Measurements from ENCODE around the gene SNW1. TPM values are rescaled to one million over a fixed set of nuclear protein-coding genes. Genes with fewer than 3 reads are reported as not detected.
"Not testable (repeated sequence)": the region's sequence is repeated elsewhere in the genome, so short reads cannot be mapped to it uniquely, and the experiment has no call there.

Gene SNW1
- total RNA-seq, 2 experiments from 2014 or later: 94.4 to 100 TPM

- DNase-seq: no peak
- CTCF ChIA-PET: no interaction called here
- Mint-ChIP-seq H3K4me3 (no peak overlapping the region), H3K36me3 (ENCODE audit: low read depth) (no peaks in the 10 kb centered on the region), H3K4me1 (ENCODE audit: low read depth) (no peaks in the 10 kb centered on the region), H3K9me3 (ENCODE audit: insufficient read depth) (no peaks in the 10 kb centered on the region), H3K27me3 (ENCODE audit: low read depth) (peaks cover 15% of the 10 kb centered on the region), H3K27ac (no peak overlapping the region)
- POLR2A ChIA-PET: interaction anchor here (1.0 kb wide), 1 partner anchor 29 kb away, joined by 3 read pairs; the partner anchor contains the start of gene SNW1
- no peak for ATAC-seq
Observed at GRCh38 chr14:77790566-77791224, 29.7 kb upstream of the SNW1 start.

GRCh38 chr14:77786148-77786547, 25.2 kb upstream of the SNW1 start:
- ATAC-seq (no peak), DNase-seq (no peak)
- H3K27me3 Mint-ChIP-seq (ENCODE audit: low read depth): peaks cover 5% of the 10 kb centered on the region
- no peak overlapping the region for H3K27ac Mint-ChIP-seq
- H3K9me3 Mint-ChIP-seq (ENCODE audit: insufficient read depth): no peaks in the 10 kb centered on the region
- ChIA-PET POLR2A (no interaction called here), CTCF (interaction anchor here (0.7 kb wide), 1 partner anchor 11 kb away, joined by 3 read pairs; no protein-coding TSS in a partner anchor)
- no peaks in the 10 kb centered on the region for H3K36me3 Mint-ChIP-seq (ENCODE audit: low read depth)
- H3K4me3 Mint-ChIP-seq: no peak overlapping the region
- no peaks in the 10 kb centered on the region for H3K4me1 Mint-ChIP-seq (ENCODE audit: low read depth)

- Mint-ChIP-seq H3K36me3 (ENCODE audit: low read depth) (no peaks in the 10 kb centered on the region), H3K27me3 (ENCODE audit: low read depth) (peaks cover 2% of the 10 kb centered on the region), H3K27ac (no peak overlapping the region), H3K9me3 (ENCODE audit: insufficient read depth) (no peaks in the 10 kb centered on the region), H3K4me1 (ENCODE audit: low read depth) (no peaks in the 10 kb centered on the region), H3K4me3 (no peak overlapping the region)
- ChIA-PET POLR2A (no interaction called here), CTCF (no interaction called here)
- no peak for ATAC-seq
- no peak for DNase-seq
Observed at GRCh38 chr14:77782202-77782601, 21.2 kb upstream of the SNW1 start.

GRCh38 chr14:77773966-77774365, 13.0 kb upstream of the SNW1 start:
- POLR2A ChIA-PET; H3K27me3 Mint-ChIP-seq (ENCODE audit: low read depth); H3K4me3 Mint-ChIP-seq; DNase-seq; H3K9me3 Mint-ChIP-seq (ENCODE audit: insufficient read depth); CTCF ChIA-PET; H3K27ac Mint-ChIP-seq; H3K4me1 Mint-ChIP-seq (ENCODE audit: low read depth); H3K36me3 Mint-ChIP-seq (ENCODE audit: low read depth); ATAC-seq: not testable (repeated sequence)

GRCh38 chr14:77768442-77769069, 7.6 kb upstream of the SNW1 start:
- H3K36me3 Mint-ChIP-seq (ENCODE audit: low read depth); POLR2A ChIA-PET; H3K4me1 Mint-ChIP-seq (ENCODE audit: low read depth); H3K27ac Mint-ChIP-seq; H3K4me3 Mint-ChIP-seq; DNase-seq; CTCF ChIA-PET; ATAC-seq; H3K27me3 Mint-ChIP-seq (ENCODE audit: low read depth); H3K9me3 Mint-ChIP-seq (ENCODE audit: insufficient read depth): not testable (repeated sequence)

- ChIA-PET CTCF (no interaction called here), POLR2A (no interaction called here)
- DNase-seq (no peak), ATAC-seq (no peak)
- H3K9me3 Mint-ChIP-seq (ENCODE audit: insufficient read depth): no peaks in the 10 kb centered on the region
- no peak overlapping the region for H3K27ac Mint-ChIP-seq
- peaks cover 20% of the 10 kb centered on the region for H3K4me1 Mint-ChIP-seq (ENCODE audit: low read depth)
- H3K27me3 Mint-ChIP-seq (ENCODE audit: low read depth): no peaks in the 10 kb centered on the region
- no peak overlapping the region for H3K4me3 Mint-ChIP-seq
- H3K36me3 Mint-ChIP-seq (ENCODE audit: low read depth): peaks cover 5% of the 10 kb centered on the region
Observed at GRCh38 chr14:77763978-77764377, 3.0 kb upstream of the SNW1 start.

- Mint-ChIP-seq H3K27ac (no peak overlapping the region), H3K9me3 (ENCODE audit: insufficient read depth) (no peaks in the 10 kb centered on the region), H3K4me1 (ENCODE audit: low read depth) (peaks cover 25% of the 10 kb centered on the region), H3K4me3 (no peak overlapping the region), H3K27me3 (ENCODE audit: low read depth) (no peaks in the 10 kb centered on the region), H3K36me3 (ENCODE audit: low read depth) (peaks cover 11% of the 10 kb centered on the region)
- DNase-seq (no peak), ATAC-seq (no peak)
- POLR2A ChIA-PET: no interaction called here
- CTCF ChIA-PET: no interaction called here
Observed at GRCh38 chr14:77763316-77763715, 2.4 kb upstream of the SNW1 start.

GRCh38 chr14:77761205-77761931, 412 bp upstream of the SNW1 start:
- POLR2A ChIA-PET: interaction anchor here (0.8 to 1.4 kb wide), 5 partner anchors 10 to 55 kb away, joined by 3 to 6 read pairs (median 5); partner anchors contain the start of gene ADCK1
- DNase-seq (peak; percentile 29), ATAC-seq (peak; percentile 3)
- no peaks in the 10 kb centered on the region for H3K9me3 Mint-ChIP-seq (ENCODE audit: insufficient read depth)
- peak overlapping the region; percentile 98 for H3K27ac Mint-ChIP-seq
- H3K36me3 Mint-ChIP-seq (ENCODE audit: low read depth): peaks cover 19% of the 10 kb centered on the region
- H3K4me3 Mint-ChIP-seq: peak overlapping the region; percentile 98
- H3K4me1 Mint-ChIP-seq (ENCODE audit: low read depth): peaks cover 33% of the 10 kb centered on the region
- CTCF ChIA-PET: interaction anchor here (0.8 to 1.9 kb wide), 4 partner anchors 9 to 302 kb away, joined by 3 to 9 read pairs (median 4); no protein-coding TSS in a partner anchor
- H3K27me3 Mint-ChIP-seq (ENCODE audit: low read depth): no peaks in the 10 kb centered on the region

GRCh38 chr14:77752799-77753516, 8.0 kb downstream of the SNW1 start:
- Mint-ChIP-seq H3K36me3 (ENCODE audit: low read depth) (peaks cover 57% of the 10 kb centered on the region), H3K27me3 (ENCODE audit: low read depth) (no peaks in the 10 kb centered on the region), H3K9me3 (ENCODE audit: insufficient read depth) (no peaks in the 10 kb centered on the region), H3K4me3 (no peak overlapping the region), H3K4me1 (ENCODE audit: low read depth) (peaks cover 16% of the 10 kb centered on the region), H3K27ac (no peak overlapping the region)
- DNase-seq (no peak), ATAC-seq (no peak)
- ChIA-PET CTCF (interaction anchor here (0.9 to 1.5 kb wide), 3 partner anchors 8 to 44 kb away, joined by 3 to 4 read pairs (median 3); partner anchors contain the start of gene SNW1), POLR2A (no interaction called here)

GRCh38 chr14:77752266-77752665, 8.7 kb downstream of the SNW1 start:
- Mint-ChIP-seq H3K4me3 (no peak overlapping the region), H3K27me3 (ENCODE audit: low read depth) (no peaks in the 10 kb centered on the region), H3K9me3 (ENCODE audit: insufficient read depth) (no peaks in the 10 kb centered on the region), H3K36me3 (ENCODE audit: low read depth) (peaks cover 56% of the 10 kb centered on the region), H3K4me1 (ENCODE audit: low read depth) (peaks cover 9% of the 10 kb centered on the region), H3K27ac (no peak overlapping the region)
- ChIA-PET POLR2A (interaction anchor here (0.6 kb wide), 1 partner anchor 239 kb away, joined by 3 read pairs; no protein-coding TSS in a partner anchor), CTCF (interaction anchor here (0.9 to 1.5 kb wide), 3 partner anchors 8 to 44 kb away, joined by 3 to 4 read pairs (median 3); partner anchors contain the start of gene SNW1)
- DNase-seq: no peak
- no peak for ATAC-seq

GRCh38 chr14:77747425-77747824, 13.5 kb downstream of the SNW1 start:
- POLR2A ChIA-PET; H3K27ac Mint-ChIP-seq; CTCF ChIA-PET; ATAC-seq; H3K4me1 Mint-ChIP-seq (ENCODE audit: low read depth); H3K9me3 Mint-ChIP-seq (ENCODE audit: insufficient read depth); H3K27me3 Mint-ChIP-seq (ENCODE audit: low read depth); H3K4me3 Mint-ChIP-seq; DNase-seq: not testable (repeated sequence)
- H3K36me3 Mint-ChIP-seq (ENCODE audit: low read depth): peaks cover 55% of the 10 kb centered on the region
